Astrocyte of the hippocampus (primary cell): ENCODE data around the gene RIF1.
A peak's percentile ranks its signal among the peaks of the same experiment; 100 is the strongest.
"Not testable (repeated sequence)": the region's sequence is repeated elsewhere in the genome, so short reads cannot be mapped to it uniquely, and the experiment has no call there.

Experiments
- DNase-seq: peaks from one replicate; pipeline ENCODE4 v3.0.0; 2011; ENCODE audit warnings: low read depth, low spot score

RIF1 gene

GRCh38 chr2:151409601-151410484, at the start of gene RIF1:
TSS of gene RIF1 (plus strand) at chr2:151409902. CDS start at chr2:151410424, 522 bp downstream.
- peak; percentile 97 for DNase-seq

GRCh38 chr2:151361674-151362370, 47.9 kb upstream of the RIF1 start:
- DNase-seq = no peak

- peak; percentile 30 for DNase-seq
These were observed 46.0 kb upstream of the RIF1 start for GRCh38 chr2:151363709-151364108.

GRCh38 chr2:151367571-151367970, 42.1 kb upstream of the RIF1 start:
- peak; percentile 78 for DNase-seq

GRCh38 chr2:151374436-151374835, 35.3 kb upstream of the RIF1 start:
- DNase-seq = peak; percentile 57

- no peak for DNase-seq
These were observed 30.5 kb upstream of the RIF1 start for GRCh38 chr2:151379169-151379568.

- DNase-seq = no peak
These were observed 29.0 kb upstream of the RIF1 start for GRCh38 chr2:151380580-151381235.

- peak; percentile 27 for DNase-seq
These were observed 28.4 kb upstream of the RIF1 start for GRCh38 chr2:151381266-151381665.

GRCh38 chr2:151388011-151388410, 21.7 kb upstream of the RIF1 start:
- no peak for DNase-seq

- no peak for DNase-seq
These were observed 18.3 kb upstream of the RIF1 start for GRCh38 chr2:151391436-151391835.

- DNase-seq = no peak
These were observed 15.2 kb upstream of the RIF1 start for GRCh38 chr2:151394509-151394908.

- no peak for DNase-seq
These were observed 14.0 kb upstream of the RIF1 start for GRCh38 chr2:151395509-151396374.

GRCh38 chr2:151399981-151400380, 9.7 kb upstream of the RIF1 start:
- no peak for DNase-seq

- DNase-seq = no peak
These were observed 8.6 kb upstream of the RIF1 start for GRCh38 chr2:151401149-151401548.

GRCh38 chr2:151403914-151404313, 5.8 kb upstream of the RIF1 start:
- DNase-seq = no peak

GRCh38 chr2:151405376-151405775, 4.3 kb upstream of the RIF1 start:
- DNase-seq = no peak

- no peak for DNase-seq
These were observed 2.4 kb upstream of the RIF1 start for GRCh38 chr2:151407281-151407680.

GRCh38 chr2:151408788-151409600, 708 bp upstream of the RIF1 start:
- no peak for DNase-seq

GRCh38 chr2:151410485-151410834, 758 bp downstream of the RIF1 start:
- peak; percentile 42 for DNase-seq

- no peak for DNase-seq
These were observed 7.9 kb downstream of the RIF1 start for GRCh38 chr2:151417650-151418049.

GRCh38 chr2:151421681-151422080, 12.0 kb downstream of the RIF1 start:
- DNase-seq = not testable (repeated sequence)
